Measurements from ENCODE around the gene COL10A1. TPM values are rescaled to one million over a fixed set of nuclear protein-coding genes. Genes with fewer than 3 reads are reported as not detected.

The COL10A1 gene
- total and polyA plus RNA-seq, 10 of the 15 experiments (the other 5 are each of a cell fraction or from before 2014, with no cell fraction given) = 0.02 to 0.33 (median 0.06) TPM; not detected in 5

DNA sequence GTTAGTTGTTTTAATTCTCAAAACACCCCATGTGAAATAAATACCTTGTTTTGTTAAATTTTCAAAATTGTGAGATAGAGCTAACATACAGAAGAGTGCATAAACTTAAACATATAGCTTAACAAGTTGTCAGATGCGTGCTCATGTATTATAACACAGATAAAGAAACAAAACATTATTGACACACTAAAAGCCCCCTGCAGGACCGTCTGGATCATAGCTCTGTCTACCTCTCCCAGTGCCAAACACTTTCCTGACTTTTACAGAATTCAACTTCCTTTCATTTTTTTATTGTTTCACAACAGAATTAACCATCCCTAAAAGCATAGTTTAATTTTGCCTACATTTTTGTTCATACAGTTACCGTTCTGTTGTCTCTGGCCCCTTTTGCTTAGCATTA, 47.4 kb downstream of the COL10A1 start:
- ChIA-PET POLR2A (interaction anchor here (0.6 kb wide), 1 partner anchor 338 kb away, joined by 3 read pairs; no protein-coding TSS in a partner anchor), RAD21 (ENCODE audit: unreplicated experiment) (interaction anchor here (2.2 kb wide), 2 partner anchors 8 to 16 kb away, joined by 5 to 9 read pairs; no protein-coding TSS in a partner anchor), SMC1A (ENCODE audit: uncharacterized antibody, unreplicated experiment) (interaction anchor here (0.6 to 8.6 kb wide), 5 partner anchors 8 to 1733 kb away, joined by 3 to 68 read pairs (median 7); partner anchors contain the start of gene FRK), CTCF (interaction anchor here (1.0 to 2.3 kb wide), 5 partner anchors 9 to 67 kb away, joined by 3 to 10 read pairs (median 3); no protein-coding TSS in a partner anchor)
- Histone ChIP-seq H3K36me3 (ENCODE audit: control insufficient read depth in 2 of 2, insufficient read depth in 2 of 2, low read length in 1 of 2) (no peaks in the 10 kb centered on the region), H3K27me3 (replicated peaks in 1 of 2; ENCODE audit: control insufficient read depth in 2 of 2, insufficient read depth in 2 of 2, low read length in 1 of 2) (no peaks in the 10 kb centered on the region), H4K20me1 (ENCODE audit: control insufficient read depth, insufficient read depth) (no peaks in the 10 kb centered on the region), H3K4me1 (ENCODE audit: control insufficient read depth, insufficient read depth, low read length) (no peaks in the 10 kb centered on the region), H3K79me2 (ENCODE audit: control insufficient read depth, insufficient read depth, low read length) (no peaks in the 10 kb centered on the region), H3K9ac (ENCODE audit: control insufficient read depth, insufficient read depth, low read length) (no peak overlapping the region), H3K9me3 (replicated peaks; ENCODE audit: control insufficient read depth, insufficient read depth, low read length) (no peaks in the 10 kb centered on the region), H3K27ac (ENCODE audit: control insufficient read depth, insufficient read depth) (no peak overlapping the region), H3K4me3 (no peak overlapping the region), H2AFZ (ENCODE audit: control insufficient read depth, low read depth, low read length) (no peak overlapping the region), H3K4me2 (ENCODE audit: control insufficient read depth, insufficient read depth) (no peak overlapping the region)
- no TSS peak for BruUV-seq (replicated peaks)
- ATAC-seq = no peak
- intact Hi-C loops (cut with micrococcal nuclease; ENCODE audit: unreplicated experiment) (no loop called here), in situ Hi-C loops (cut with MboI) (no loop called here)
- DNase-seq (ENCODE audit: low read depth, low spot score) = no peak
- 77% methylated on average over 3 of the region's 3 CpGs for WGBS (ENCODE audit: insufficient coverage, insufficient replicate concordance, low lambda C conversion rate, missing lambda C conversion rate)
- FAIRE-seq = no peak
- TF ChIP-seq FOXM1 (IDR thresholded peaks at IDR 0.05; ENCODE audit: low read depth, low read length) (no peak), SRF (IDR thresholded peaks at IDR 0.05; ENCODE audit: low read depth in 2 of 2, low read length in 2 of 2) (no peak), JUNB (IDR thresholded peaks at IDR 0.05) (no peak), TBL1XR1 (IDR thresholded peaks at IDR 0.05; ENCODE audit: low read depth, low read length) (no peak), RELA (IDR thresholded peaks at IDR 0.05; ENCODE audit: borderline replicate concordance, partially characterized antibody) (no peak), DPF2 (IDR thresholded peaks at IDR 0.05) (no peak), HDAC2 (IDR thresholded peaks at IDR 0.05) (no peak), NR2C1 (IDR thresholded peaks at IDR 0.05) (no peak), SREBF1 (IDR thresholded peaks at IDR 0.05; ENCODE audit: low read length) (no peak), RUNX3 (IDR thresholded peaks at IDR 0.05; ENCODE audit: low read length) (no peak), HCFC1 (IDR thresholded peaks at IDR 0.05; ENCODE audit: low read length) (no peak), SMAD5 (IDR thresholded peaks at IDR 0.05; ENCODE audit: low read depth) (no peak), SMARCA5 (IDR thresholded peaks at IDR 0.05) (no peak)
- TF ChIP-seq, protein P1, sequence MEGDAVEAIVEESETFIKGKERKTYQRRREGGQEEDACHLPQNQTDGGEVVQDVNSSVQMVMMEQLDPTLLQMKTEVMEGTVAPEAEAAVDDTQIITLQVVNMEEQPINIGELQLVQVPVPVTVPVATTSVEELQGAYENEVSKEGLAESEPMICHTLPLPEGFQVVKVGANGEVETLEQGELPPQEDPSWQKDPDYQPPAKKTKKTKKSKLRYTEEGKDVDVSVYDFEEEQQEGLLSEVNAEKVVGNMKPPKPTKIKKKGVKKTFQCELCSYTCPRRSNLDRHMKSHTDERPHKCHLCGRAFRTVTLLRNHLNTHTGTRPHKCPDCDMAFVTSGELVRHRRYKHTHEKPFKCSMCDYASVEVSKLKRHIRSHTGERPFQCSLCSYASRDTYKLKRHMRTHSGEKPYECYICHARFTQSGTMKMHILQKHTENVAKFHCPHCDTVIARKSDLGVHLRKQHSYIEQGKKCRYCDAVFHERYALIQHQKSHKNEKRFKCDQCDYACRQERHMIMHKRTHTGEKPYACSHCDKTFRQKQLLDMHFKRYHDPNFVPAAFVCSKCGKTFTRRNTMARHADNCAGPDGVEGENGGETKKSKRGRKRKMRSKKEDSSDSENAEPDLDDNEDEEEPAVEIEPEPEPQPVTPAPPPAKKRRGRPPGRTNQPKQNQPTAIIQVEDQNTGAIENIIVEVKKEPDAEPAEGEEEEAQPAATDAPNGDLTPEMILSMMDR (IDR thresholded peaks at IDR 0.05 in 2 of 3, conservative IDR thresholded peaks at IDR 0.05 in 1 of 3; ENCODE audit: control insufficient read depth in 2 of 3, extremely low read depth in 1 of 3, insufficient read depth in 1 of 3, low read depth in 3 of 3, low read length in 3 of 3) = no peak
- TF ChIP-seq, protein P2, sequence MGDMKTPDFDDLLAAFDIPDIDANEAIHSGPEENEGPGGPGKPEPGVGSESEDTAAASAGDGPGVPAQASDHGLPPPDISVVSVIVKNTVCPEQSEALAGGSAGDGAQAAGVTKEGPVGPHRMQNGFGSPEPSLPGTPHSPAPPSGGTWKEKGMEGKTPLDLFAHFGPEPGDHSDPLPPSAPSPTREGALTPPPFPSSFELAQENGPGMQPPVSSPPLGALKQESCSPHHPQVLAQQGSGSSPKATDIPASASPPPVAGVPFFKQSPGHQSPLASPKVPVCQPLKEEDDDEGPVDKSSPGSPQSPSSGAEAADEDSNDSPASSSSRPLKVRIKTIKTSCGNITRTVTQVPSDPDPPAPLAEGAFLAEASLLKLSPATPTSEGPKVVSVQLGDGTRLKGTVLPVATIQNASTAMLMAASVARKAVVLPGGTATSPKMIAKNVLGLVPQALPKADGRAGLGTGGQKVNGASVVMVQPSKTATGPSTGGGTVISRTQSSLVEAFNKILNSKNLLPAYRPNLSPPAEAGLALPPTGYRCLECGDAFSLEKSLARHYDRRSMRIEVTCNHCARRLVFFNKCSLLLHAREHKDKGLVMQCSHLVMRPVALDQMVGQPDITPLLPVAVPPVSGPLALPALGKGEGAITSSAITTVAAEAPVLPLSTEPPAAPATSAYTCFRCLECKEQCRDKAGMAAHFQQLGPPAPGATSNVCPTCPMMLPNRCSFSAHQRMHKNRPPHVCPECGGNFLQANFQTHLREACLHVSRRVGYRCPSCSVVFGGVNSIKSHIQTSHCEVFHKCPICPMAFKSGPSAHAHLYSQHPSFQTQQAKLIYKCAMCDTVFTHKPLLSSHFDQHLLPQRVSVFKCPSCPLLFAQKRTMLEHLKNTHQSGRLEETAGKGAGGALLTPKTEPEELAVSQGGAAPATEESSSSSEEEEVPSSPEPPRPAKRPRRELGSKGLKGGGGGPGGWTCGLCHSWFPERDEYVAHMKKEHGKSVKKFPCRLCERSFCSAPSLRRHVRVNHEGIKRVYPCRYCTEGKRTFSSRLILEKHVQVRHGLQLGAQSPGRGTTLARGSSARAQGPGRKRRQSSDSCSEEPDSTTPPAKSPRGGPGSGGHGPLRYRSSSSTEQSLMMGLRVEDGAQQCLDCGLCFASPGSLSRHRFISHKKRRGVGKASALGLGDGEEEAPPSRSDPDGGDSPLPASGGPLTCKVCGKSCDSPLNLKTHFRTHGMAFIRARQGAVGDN (IDR thresholded peaks at IDR 0.05) = no peak
- TF ChIP-seq, protein P3, sequence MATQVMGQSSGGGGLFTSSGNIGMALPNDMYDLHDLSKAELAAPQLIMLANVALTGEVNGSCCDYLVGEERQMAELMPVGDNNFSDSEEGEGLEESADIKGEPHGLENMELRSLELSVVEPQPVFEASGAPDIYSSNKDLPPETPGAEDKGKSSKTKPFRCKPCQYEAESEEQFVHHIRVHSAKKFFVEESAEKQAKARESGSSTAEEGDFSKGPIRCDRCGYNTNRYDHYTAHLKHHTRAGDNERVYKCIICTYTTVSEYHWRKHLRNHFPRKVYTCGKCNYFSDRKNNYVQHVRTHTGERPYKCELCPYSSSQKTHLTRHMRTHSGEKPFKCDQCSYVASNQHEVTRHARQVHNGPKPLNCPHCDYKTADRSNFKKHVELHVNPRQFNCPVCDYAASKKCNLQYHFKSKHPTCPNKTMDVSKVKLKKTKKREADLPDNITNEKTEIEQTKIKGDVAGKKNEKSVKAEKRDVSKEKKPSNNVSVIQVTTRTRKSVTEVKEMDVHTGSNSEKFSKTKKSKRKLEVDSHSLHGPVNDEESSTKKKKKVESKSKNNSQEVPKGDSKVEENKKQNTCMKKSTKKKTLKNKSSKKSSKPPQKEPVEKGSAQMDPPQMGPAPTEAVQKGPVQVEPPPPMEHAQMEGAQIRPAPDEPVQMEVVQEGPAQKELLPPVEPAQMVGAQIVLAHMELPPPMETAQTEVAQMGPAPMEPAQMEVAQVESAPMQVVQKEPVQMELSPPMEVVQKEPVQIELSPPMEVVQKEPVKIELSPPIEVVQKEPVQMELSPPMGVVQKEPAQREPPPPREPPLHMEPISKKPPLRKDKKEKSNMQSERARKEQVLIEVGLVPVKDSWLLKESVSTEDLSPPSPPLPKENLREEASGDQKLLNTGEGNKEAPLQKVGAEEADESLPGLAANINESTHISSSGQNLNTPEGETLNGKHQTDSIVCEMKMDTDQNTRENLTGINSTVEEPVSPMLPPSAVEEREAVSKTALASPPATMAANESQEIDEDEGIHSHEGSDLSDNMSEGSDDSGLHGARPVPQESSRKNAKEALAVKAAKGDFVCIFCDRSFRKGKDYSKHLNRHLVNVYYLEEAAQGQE (IDR thresholded peaks at IDR 0.05; ENCODE audit: low read depth, low read length) = no peak
- TF ChIP-seq, protein P4, sequence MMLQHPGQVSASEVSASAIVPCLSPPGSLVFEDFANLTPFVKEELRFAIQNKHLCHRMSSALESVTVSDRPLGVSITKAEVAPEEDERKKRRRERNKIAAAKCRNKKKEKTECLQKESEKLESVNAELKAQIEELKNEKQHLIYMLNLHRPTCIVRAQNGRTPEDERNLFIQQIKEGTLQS (IDR thresholded peaks at IDR 0.05; ENCODE audit: borderline replicate concordance, extremely low read depth, low read depth, low read length) = no peak
